ENCODE measurements around the gene DOK4.

- TF ChIP-seq POLR2A (IDR thresholded peaks at IDR 0.05) (no peak), CTCF (IDR thresholded peaks at IDR 0.05) (no peak)
These were observed 15.9 kb upstream of the DOK4 start for GRCh38 chr16:57502048-57502775.

Data from tibial nerve (tissue), 3 donors.